Ishikawa (cell line): ENCODE results near the gene ARAP1.

Experiments
- CEBPB ChIP-seq: IDR thresholded peaks from 2 replicates; pipeline ENCODE4 v1.6.1; 2012
- CREB1 ChIP-seq: IDR thresholded peaks from 2 replicates; pipeline ENCODE4 v1.6.1; 2012; ENCODE audit warnings: low read depth
- EGR1 ChIP-seq: IDR thresholded peaks from 2 replicates; pipeline ENCODE4 v1.6.1; 2012
- EP300 ChIP-seq: IDR thresholded peaks from 2 replicates; pipeline ENCODE4 v1.6.1; 2012; ENCODE audit warnings: borderline replicate concordance
- FOXM1 ChIP-seq: IDR thresholded peaks from 2 replicates; pipeline ENCODE4 v1.6.1; 2012; ENCODE audit warnings: low read depth, borderline replicate concordance
- NFIC ChIP-seq: IDR thresholded peaks from 2 replicates; pipeline ENCODE4 v1.6.1; 2012
- RAD21 ChIP-seq: IDR thresholded peaks from 2 replicates; pipeline ENCODE4 v1.6.1; 2012; ENCODE audit warnings: low read depth
- TAF1 ChIP-seq: IDR thresholded peaks from 2 replicates; pipeline ENCODE4 v1.6.1; 2012; ENCODE audit warnings: low read depth, mild to moderate bottlenecking
- TCF12 ChIP-seq: IDR thresholded peaks from 2 replicates; pipeline ENCODE4 v1.6.1; 2012; ENCODE audit warnings: low read depth
- TEAD4 ChIP-seq: IDR thresholded peaks from 2 replicates; pipeline ENCODE4 v1.6.1; 2012
- YY1 ChIP-seq: IDR thresholded peaks from 2 replicates; pipeline ENCODE4 v1.6.1; 2012; ENCODE audit warnings: low read depth
- ZBTB7A ChIP-seq: IDR thresholded peaks from 2 replicates; pipeline ENCODE4 v1.6.1; 2012; ENCODE audit warnings: low read depth
- TF ChIP-seq, protein P1 (sequence below): IDR thresholded peaks from 2 replicates; pipeline ENCODE4 v1.6.1; 2012; ENCODE audit warnings: low read depth, mild to moderate bottlenecking
- TF ChIP-seq, protein P2 (sequence below): IDR thresholded peaks from 2 replicates; pipeline ENCODE4 v1.6.1; 2012
- TF ChIP-seq, protein P3 (sequence below): IDR thresholded peaks from 2 replicates; pipeline ENCODE4 v1.6.1; 2012

The ARAP1 gene

DNA sequence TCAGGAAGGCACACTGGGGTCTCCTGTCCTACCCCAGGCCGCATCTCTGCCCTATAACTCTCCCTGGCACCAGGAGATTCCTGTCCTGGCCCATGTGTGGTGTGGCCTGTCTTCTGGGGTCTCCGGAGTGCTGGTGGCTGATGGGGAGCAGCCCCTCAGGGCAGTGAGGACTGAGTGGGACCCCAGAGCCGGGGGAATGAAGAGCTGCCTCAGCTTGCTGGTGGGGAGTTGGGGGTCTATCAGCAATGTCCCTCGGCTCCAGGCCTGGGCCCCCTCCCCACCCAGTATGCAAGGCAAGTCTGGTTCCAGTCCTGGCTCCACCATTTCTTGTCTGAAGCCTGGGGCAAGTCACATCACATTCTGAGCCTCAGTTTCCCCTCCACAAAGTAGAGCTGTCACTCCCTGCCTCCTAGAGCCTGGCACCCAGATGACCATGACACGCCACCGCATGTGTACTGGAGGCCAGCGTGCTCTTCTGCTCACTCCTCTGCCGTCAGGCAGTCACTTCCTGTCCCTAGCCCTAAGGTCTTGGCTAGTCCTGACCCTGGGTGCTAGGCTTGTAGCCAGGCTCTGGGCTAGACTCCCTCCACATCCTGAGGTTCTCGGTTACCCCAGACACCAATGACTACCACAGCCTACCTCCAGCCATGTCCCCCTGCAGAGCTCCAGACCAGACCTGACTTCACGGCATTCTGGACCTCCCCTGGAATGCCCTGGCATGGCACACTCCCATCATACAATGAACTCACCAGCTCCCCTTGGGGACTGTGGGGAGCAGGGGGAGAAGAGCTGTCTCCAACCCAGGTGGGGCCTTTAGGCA lies 12.8 kb downstream of the ARAP1 start:
- TF ChIP-seq ZBTB7A (no peak), TAF1 (no peak), EGR1 (no peak), TCF12 (no peak), RAD21 (no peak)

DNA sequence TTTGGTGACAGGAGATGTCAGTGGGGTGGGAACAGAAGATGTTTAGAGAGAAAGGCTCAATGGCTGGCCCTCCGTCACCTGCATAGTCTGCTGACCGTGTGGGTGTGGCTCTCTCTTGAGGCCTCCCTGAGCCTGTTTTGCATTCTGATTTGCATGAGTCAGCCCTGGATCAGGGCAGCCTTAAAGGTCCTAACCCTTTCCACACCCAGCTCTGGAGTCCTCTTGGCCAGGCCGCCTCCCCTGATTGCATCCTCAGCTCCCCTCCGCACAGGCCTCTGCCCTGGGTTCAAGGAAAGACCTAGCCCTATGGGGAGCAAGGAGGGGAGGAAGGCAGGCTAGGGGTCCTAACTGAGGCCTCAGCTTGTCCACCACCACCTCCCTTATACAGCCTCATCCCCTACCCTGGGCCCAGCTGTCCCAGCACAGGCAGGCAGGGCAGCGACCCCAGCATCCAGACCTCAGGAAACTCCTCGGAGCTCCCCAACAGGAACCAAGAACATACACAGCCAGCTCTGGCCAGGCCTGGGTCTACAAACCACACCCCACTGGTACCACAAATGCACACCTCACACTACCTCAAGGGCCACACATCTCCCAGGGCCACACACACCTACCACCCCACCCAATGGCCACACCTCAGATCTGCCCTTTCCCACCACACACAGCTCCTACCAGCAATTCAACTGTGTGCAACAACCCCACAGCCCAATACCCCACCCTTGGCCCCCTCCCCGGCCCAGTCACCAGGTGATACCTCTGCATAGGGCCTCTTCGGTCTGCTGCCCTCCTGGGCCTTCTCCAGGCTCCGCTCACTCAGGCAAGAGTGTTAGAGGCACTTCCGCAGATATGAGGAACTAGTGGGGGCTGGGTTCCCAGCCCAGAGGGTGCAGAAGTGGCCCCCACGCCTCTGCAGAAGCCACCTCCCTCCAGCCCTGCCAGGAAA lies 13.7 kb downstream of the ARAP1 start:
- TF ChIP-seq, protein P1, sequence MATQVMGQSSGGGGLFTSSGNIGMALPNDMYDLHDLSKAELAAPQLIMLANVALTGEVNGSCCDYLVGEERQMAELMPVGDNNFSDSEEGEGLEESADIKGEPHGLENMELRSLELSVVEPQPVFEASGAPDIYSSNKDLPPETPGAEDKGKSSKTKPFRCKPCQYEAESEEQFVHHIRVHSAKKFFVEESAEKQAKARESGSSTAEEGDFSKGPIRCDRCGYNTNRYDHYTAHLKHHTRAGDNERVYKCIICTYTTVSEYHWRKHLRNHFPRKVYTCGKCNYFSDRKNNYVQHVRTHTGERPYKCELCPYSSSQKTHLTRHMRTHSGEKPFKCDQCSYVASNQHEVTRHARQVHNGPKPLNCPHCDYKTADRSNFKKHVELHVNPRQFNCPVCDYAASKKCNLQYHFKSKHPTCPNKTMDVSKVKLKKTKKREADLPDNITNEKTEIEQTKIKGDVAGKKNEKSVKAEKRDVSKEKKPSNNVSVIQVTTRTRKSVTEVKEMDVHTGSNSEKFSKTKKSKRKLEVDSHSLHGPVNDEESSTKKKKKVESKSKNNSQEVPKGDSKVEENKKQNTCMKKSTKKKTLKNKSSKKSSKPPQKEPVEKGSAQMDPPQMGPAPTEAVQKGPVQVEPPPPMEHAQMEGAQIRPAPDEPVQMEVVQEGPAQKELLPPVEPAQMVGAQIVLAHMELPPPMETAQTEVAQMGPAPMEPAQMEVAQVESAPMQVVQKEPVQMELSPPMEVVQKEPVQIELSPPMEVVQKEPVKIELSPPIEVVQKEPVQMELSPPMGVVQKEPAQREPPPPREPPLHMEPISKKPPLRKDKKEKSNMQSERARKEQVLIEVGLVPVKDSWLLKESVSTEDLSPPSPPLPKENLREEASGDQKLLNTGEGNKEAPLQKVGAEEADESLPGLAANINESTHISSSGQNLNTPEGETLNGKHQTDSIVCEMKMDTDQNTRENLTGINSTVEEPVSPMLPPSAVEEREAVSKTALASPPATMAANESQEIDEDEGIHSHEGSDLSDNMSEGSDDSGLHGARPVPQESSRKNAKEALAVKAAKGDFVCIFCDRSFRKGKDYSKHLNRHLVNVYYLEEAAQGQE: no peak
- no peak for TF ChIP-seq NFIC
- TF ChIP-seq ZBTB7A: no peak
- TF ChIP-seq RAD21: no peak
- TF ChIP-seq TEAD4: no peak
- TF ChIP-seq TAF1: no peak
- no peak for TF ChIP-seq CREB1
- no peak for TF ChIP-seq TCF12
- TF ChIP-seq CEBPB: no peak
- no peak for TF ChIP-seq FOXM1
- TF ChIP-seq, protein P2, sequence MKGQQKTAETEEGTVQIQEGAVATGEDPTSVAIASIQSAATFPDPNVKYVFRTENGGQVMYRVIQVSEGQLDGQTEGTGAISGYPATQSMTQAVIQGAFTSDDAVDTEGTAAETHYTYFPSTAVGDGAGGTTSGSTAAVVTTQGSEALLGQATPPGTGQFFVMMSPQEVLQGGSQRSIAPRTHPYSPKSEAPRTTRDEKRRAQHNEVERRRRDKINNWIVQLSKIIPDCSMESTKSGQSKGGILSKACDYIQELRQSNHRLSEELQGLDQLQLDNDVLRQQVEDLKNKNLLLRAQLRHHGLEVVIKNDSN: no peak
- no peak for TF ChIP-seq EGR1

DNA sequence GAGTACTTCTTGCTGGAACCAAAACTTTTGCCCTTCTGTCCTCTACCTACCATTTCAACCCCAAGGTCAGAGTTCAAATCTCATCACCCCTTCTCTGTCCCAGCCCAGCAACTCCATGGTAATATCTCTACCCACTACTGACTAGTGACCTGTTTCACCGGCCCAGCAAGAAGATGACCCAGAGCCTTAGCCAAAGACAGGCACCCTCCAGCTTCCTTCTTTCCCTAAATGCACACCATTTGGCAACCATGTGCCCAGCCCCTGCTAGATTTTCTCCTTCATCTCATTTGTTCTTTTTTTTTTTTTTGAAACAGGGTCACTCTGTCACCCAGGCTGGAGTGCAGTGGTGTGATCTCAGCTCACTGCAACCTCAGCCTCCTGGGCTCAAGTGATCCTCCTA lies 14.9 kb downstream of the ARAP1 start:
- TF ChIP-seq TEAD4 (no peak), NFIC (no peak), TAF1 (no peak), YY1 (no peak), CREB1 (no peak), EGR1 (no peak), FOXM1 (no peak)
- TF ChIP-seq, protein P2: no peak
- TF ChIP-seq, protein P3, sequence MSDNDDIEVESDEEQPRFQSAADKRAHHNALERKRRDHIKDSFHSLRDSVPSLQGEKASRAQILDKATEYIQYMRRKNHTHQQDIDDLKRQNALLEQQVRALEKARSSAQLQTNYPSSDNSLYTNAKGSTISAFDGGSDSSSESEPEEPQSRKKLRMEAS: no peak
- TF ChIP-seq, protein P1: no peak

DNA sequence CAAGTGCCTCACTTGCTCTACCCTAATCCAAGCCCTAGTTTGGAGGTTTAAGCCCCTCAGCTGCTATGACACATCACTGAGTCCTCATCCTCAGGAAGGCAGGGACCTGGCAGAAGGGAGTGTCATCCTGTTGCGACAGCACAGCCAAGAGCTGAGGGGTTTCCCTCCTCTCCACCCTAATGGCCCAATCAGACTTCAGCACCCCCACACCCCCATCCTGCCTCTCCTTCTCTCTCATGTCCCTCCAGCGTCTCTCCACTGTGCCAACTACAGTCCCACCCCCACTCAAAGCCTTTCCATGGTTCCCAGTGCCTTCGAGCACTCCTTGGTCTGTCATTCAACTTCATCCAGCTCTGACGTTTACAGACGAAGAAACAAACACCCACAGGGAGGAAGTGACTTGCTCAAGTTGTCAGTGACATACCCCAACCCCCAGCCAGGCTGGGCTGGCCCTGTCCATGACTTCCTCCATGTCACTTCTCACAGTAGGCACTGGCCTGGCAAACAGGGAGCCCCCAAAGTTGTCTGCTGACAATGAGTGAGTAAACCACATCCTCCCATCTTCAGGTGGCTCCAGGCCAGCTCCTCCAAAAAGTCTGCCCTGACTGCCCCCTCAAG lies 15.6 kb downstream of the ARAP1 start:
- TF ChIP-seq TCF12 (no peak), EP300 (no peak), YY1 (no peak), EGR1 (no peak), CREB1 (no peak), FOXM1 (no peak), CEBPB (no peak), RAD21 (no peak), ZBTB7A (no peak), NFIC (no peak), TAF1 (no peak), TEAD4 (no peak)
- TF ChIP-seq, protein P2: no peak
- TF ChIP-seq, protein P3: no peak
- TF ChIP-seq, protein P1: no peak
